Heart left ventricle (tissue), 13 donors: Measurements from ENCODE around the gene TBRG4.

Source experiments
- CTCF ChIP-seq, 12 donors: fragments of 200-600 bp; sonication (generic) in 4 of 12; IDR thresholded peaks; one replicate each; pipeline versions ENCODE4 v1.5.0 to v1.8.0; 2018 to 2022; ENCODE audit warnings: antibody characterized with exemption in 12 of 12, mild to moderate bottlenecking in 5 of 12
- POLR2A ChIP-seq, 2 donors: fragments of 450-650 bp; IDR thresholded peaks; one replicate each; pipeline ENCODE4 v1.6.1; 2017; ENCODE audit warnings: antibody characterized with exemption in 2 of 2, mild to moderate bottlenecking in 2 of 2, moderate library complexity in 2 of 2
- donor health status: ischemic (EF 13 %, LVEDD 7.1; RV severe dilation, severe dysfunction).
- donor health status: DM: no; HTN: yes; CAD: no.
- donor health status: DM: no; HTN: no; CAD: no.
- donor health status: ischemic (EF 25% LVEDD 6.9; RV normal size, moderate dysfunction).
- donor health status: ischemic (EF 25% LVEDD 5.7; RV mildly dilated, moderate dysfunction).
- donor health status: ischemic (EF 35%, LVEDD 5.7; RV mildly dilated, moderate dysfunction).
- donor health status: nonischemic (EF 11% LVEDD 7.7; RV severe dilation, severe dysfunction).
- donor health status: DM: yes; HTN: yes; CAD: no.
- donor health status: PGD.
- donor health status: ischemic (EF 29% LVEDD 5.4; RV normal size, mild dysfunction).
- donor health status: nonischemic (EF 23%, LVEDD 6.1; RV moderate dilation, normal function).

- TF ChIP-seq CTCF (IDR thresholded peaks at IDR 0.05) (no peak), POLR2A (IDR thresholded peaks at IDR 0.05) (no peak)
Measured at GRCh38 chr7:45155941-45156340, 44.4 kb upstream of the TBRG4 start.
